KMS-11 (cell line): Measurements from ENCODE around the gene JPH3.

Experiments used
- H2AFZ ChIP-seq: fragments of 200-600 bp; sonication (generic); 2 replicates; pipeline ENCODE4 v1.6.1; 2016; ENCODE audit warnings: antibody characterized with exemption, mixed run types, low read depth
- H3K27ac ChIP-seq: fragments of 200-600 bp; sonication (generic); 2 replicates; pipeline ENCODE4 v1.6.1; 2016; ENCODE audit warnings: mild to moderate bottlenecking, mixed run types
- H3K27me3 ChIP-seq: fragments of 200-600 bp; sonication (generic); 2 replicates; pipeline ENCODE4 v1.6.1; 2017; ENCODE audit warnings: mild to moderate bottlenecking, low read depth, mixed run types, moderate library complexity; ENCODE audit not compliant: insufficient read depth
- H3K36me3 ChIP-seq: fragments of 200-600 bp; sonication (generic); 2 replicates; pipeline ENCODE4 v1.6.1; 2017; ENCODE audit warnings: mild to moderate bottlenecking, mixed run types; ENCODE audit not compliant: insufficient read depth
- H3K4me1 ChIP-seq: fragments of 200-600 bp; sonication (generic); 2 replicates; pipeline ENCODE4 v1.6.1; 2016; ENCODE audit warnings: mild to moderate bottlenecking, low read depth, mixed run types; ENCODE audit not compliant: poor library complexity, severe bottlenecking
- H3K4me2 ChIP-seq: fragments of 200-600 bp; sonication (generic); 2 replicates; pipeline ENCODE4 v1.7.0; 2016; ENCODE audit warnings: mild to moderate bottlenecking, mixed run types
- H3K4me3 ChIP-seq: fragments of 200-600 bp; sonication (generic); IDR thresholded peaks from 2 replicates; pipeline ENCODE4 v1.6.1; 2017; ENCODE audit warnings: low read depth, low read length, mixed read lengths; ENCODE audit not compliant: insufficient read depth
- H3K79me2 ChIP-seq: fragments of 200-600 bp; sonication (generic); 2 replicates; pipeline ENCODE4 v1.6.1; 2016; ENCODE audit warnings: low read depth, mixed run types; ENCODE audit not compliant: insufficient read depth
- H3K9ac ChIP-seq: fragments of 200-600 bp; sonication (generic); 2 replicates; pipeline ENCODE4 v1.6.1; 2016; ENCODE audit warnings: mild to moderate bottlenecking, mixed run types
- H4K20me1 ChIP-seq: fragments of 200-600 bp; sonication (generic); 2 replicates; pipeline ENCODE4 v1.6.1; 2016; ENCODE audit warnings: mild to moderate bottlenecking, mixed run types; ENCODE audit not compliant: insufficient read depth
- CTCF ChIP-seq: fragments of 200-600 bp; sonication (generic); conservative IDR thresholded peaks from 2 replicates; pipeline ENCODE4 v1.6.1; 2017; ENCODE audit warnings: low read depth, mild to moderate bottlenecking, antibody characterized with exemption, low read length, moderate library complexity, mixed read lengths

The JPH3 gene

DNA sequence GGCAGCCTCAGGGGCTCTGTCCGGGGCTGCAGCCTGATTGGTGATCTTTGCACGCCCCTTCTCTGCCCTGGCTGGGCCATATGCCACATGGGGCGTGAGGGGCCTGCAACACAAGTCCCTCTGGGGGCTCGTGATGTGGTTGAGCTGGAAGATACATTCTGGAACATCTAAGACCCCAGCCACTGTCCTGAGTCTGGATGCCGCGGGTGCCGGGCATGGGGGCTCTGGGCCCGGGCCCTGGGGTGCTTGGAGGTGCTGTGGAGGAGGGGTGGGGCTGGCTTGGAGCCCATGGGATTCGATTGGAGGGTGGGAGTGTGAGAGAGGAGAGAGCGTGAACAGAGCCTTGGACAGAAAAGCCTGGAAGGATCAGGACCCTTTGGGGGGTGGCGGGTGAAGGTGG, 39.4 kb downstream of the JPH3 start:
- no peak overlapping the region for H3K27ac ChIP-seq
- no peak overlapping the region for H3K4me3 ChIP-seq
- no peak overlapping the region for H3K4me2 ChIP-seq
- H3K4me1 ChIP-seq = no peaks in the 10 kb centered on the region
- peaks cover 75% of the 10 kb centered on the region for H3K27me3 ChIP-seq
- no peak overlapping the region for H3K9ac ChIP-seq
- H2AFZ ChIP-seq = no peak overlapping the region
- H3K36me3 ChIP-seq = no peaks in the 10 kb centered on the region
- no peaks in the 10 kb centered on the region for H3K79me2 ChIP-seq
- TF ChIP-seq CTCF = no peak
- H4K20me1 ChIP-seq = no peaks in the 10 kb centered on the region

GRCh38 chr16:87642491-87642890, 40.2 kb downstream of the JPH3 start:
- peaks cover 78% of the 10 kb centered on the region for H3K27me3 ChIP-seq
- H3K4me2 ChIP-seq = no peak overlapping the region
- H3K4me3 ChIP-seq = no peak overlapping the region
- H3K4me1 ChIP-seq = no peaks in the 10 kb centered on the region
- no peak overlapping the region for H3K27ac ChIP-seq
- H2AFZ ChIP-seq = no peak overlapping the region
- TF ChIP-seq CTCF = no peak
- H3K9ac ChIP-seq = no peak overlapping the region
- no peaks in the 10 kb centered on the region for H4K20me1 ChIP-seq
- no peaks in the 10 kb centered on the region for H3K79me2 ChIP-seq
- no peaks in the 10 kb centered on the region for H3K36me3 ChIP-seq

DNA sequence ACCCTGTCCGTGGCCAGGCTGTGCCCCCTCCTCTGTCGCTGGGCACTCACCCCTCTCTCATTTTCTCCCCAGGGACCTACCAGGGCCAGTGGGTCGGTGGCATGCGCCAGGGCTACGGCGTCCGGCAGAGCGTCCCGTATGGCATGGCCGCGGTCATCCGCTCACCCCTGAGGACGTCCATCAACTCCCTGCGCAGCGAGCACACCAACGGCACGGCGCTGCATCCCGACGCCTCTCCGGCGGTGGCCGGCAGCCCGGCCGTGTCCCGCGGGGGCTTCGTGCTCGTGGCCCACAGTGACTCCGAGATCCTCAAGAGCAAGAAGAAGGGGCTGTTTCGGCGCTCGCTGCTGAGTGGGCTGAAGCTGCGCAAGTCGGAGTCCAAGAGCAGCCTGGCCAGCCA, 41.9 kb downstream of the JPH3 start:
- Histone ChIP-seq H2AFZ (no peak overlapping the region), H3K27me3 (peaks cover 80% of the 10 kb centered on the region), H3K27ac (no peak overlapping the region), H3K79me2 (no peaks in the 10 kb centered on the region), H3K36me3 (no peaks in the 10 kb centered on the region), H3K9ac (no peak overlapping the region), H3K4me3 (no peak overlapping the region), H4K20me1 (no peaks in the 10 kb centered on the region), H3K4me1 (no peaks in the 10 kb centered on the region), H3K4me2 (no peak overlapping the region)
- no peak for TF ChIP-seq CTCF

DNA sequence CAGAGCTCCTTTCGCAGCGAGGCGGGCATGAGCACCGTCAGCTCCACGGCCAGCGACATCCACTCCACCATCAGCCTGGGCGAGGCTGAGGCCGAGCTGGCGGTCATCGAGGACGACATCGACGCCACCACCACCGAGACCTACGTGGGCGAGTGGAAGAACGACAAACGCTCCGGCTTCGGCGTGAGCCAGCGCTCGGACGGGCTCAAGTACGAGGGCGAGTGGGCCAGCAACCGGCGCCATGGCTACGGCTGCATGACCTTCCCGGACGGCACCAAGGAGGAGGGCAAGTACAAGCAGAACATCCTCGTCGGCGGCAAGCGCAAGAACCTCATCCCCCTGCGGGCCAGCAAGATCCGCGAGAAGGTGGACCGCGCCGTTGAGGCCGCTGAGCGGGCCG, 42.3 kb downstream of the JPH3 start:
- Histone ChIP-seq H3K9ac (no peak overlapping the region), H3K4me2 (no peak overlapping the region), H3K79me2 (no peaks in the 10 kb centered on the region), H3K4me1 (no peaks in the 10 kb centered on the region), H3K27ac (no peak overlapping the region), H3K4me3 (no peak overlapping the region), H4K20me1 (no peaks in the 10 kb centered on the region), H3K36me3 (no peaks in the 10 kb centered on the region), H2AFZ (no peak overlapping the region), H3K27me3 (peaks cover 80% of the 10 kb centered on the region)
- TF ChIP-seq CTCF = no peak

DNA sequence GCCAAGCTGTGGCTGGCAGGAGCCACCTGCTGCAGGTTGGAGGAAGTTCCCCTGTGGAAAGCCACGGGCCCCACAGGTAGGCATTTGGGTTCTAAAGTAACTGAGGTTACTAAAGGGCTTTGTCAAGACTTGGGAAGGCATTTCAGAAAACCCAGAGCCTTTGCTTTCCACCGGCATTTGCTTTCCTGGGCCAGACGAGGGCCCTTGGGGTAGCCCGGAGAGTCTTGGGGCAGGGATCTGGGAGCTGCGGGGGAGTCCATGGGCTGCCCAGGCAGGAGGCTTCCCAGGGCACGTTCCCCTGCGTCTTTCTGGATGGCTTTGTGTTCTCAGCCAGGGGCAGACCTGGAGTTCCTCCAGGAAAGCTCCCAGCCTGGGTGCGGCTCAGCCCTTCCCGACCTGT, 43.5 kb downstream of the JPH3 start:
- H2AFZ ChIP-seq = no peak overlapping the region
- no peaks in the 10 kb centered on the region for H3K36me3 ChIP-seq
- peaks cover 80% of the 10 kb centered on the region for H3K27me3 ChIP-seq
- no peak overlapping the region for H3K4me3 ChIP-seq
- H3K4me2 ChIP-seq = no peak overlapping the region
- H3K4me1 ChIP-seq = no peaks in the 10 kb centered on the region
- no peak for TF ChIP-seq CTCF
- H3K9ac ChIP-seq = no peak overlapping the region
- no peaks in the 10 kb centered on the region for H3K79me2 ChIP-seq
- no peak overlapping the region for H3K27ac ChIP-seq
- H4K20me1 ChIP-seq = no peaks in the 10 kb centered on the region
